ENCODE results near the gene SLX9.

SLX9 gene

DNA sequence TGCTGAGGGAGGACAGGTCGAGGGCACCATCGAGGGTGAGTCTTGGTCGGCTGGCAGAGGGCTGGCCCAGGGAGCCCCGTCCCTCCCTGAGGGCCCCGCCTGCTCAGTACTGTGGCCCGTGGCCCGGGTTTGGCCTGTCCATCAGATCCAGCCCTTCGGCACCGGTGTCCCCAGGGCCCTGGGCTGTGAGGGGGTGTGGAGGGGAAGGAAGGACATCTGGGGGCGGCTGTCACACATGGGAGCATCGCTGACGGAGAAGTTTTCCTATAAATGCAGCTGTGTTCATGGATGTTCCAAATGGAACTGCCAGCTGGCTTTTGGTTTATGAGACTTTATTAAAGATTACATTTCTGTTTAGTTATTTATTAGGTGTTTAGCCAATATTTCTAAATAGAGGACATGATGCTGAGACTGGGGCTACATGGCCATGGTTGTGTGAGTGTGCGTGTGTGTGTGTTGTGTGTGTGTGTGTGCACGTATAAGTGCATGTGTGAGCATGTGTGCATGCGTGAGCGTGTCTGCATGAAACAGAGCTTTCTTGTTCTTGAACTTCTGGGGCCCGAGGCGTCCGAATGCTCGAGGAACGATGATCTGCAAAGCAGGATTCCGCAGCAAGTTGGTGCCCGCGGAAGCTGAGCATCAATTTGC is 54.3 kb downstream of the SLX9 start:
- H3K4me3 ChIP-seq (ENCODE audit: low read depth, low read length) = no peak overlapping the region
- TF ChIP-seq, protein P1, sequence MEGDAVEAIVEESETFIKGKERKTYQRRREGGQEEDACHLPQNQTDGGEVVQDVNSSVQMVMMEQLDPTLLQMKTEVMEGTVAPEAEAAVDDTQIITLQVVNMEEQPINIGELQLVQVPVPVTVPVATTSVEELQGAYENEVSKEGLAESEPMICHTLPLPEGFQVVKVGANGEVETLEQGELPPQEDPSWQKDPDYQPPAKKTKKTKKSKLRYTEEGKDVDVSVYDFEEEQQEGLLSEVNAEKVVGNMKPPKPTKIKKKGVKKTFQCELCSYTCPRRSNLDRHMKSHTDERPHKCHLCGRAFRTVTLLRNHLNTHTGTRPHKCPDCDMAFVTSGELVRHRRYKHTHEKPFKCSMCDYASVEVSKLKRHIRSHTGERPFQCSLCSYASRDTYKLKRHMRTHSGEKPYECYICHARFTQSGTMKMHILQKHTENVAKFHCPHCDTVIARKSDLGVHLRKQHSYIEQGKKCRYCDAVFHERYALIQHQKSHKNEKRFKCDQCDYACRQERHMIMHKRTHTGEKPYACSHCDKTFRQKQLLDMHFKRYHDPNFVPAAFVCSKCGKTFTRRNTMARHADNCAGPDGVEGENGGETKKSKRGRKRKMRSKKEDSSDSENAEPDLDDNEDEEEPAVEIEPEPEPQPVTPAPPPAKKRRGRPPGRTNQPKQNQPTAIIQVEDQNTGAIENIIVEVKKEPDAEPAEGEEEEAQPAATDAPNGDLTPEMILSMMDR (IDR thresholded peaks at IDR 0.05; ENCODE audit: borderline replicate concordance, insufficient read depth, low read depth, low read length) = no peak

DNA sequence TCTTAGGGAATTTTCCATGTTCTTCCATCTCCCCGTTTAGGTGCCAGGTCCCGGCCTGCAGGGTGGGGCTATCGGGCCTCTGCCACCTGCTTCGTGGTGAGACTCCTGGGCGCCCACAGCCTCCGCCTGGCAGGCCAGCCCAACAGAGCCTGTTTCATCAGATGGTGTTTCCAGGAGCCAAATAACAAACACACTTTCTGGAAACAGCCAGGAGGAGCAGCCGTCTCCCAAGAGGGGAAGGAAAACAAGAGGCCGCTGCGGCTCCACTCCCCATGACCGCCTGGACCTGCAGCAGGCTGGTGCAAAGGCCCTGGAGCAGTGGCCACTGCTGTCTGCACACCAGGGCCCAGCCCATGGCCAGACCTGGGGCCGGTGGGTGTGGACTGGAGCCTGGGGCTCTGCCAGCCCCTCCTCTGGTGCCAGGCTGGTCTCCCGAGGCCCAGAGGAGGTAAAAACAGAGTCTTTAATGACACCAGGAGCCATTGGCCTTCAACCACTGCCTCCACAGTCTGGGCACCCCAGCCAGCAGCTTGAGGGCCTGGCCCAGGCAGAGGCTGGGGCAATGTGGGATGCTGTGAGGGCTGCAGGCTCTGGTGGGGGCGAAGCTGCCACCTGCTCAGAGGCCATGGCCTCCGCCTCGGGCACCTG is 55.0 kb downstream of the SLX9 start:
- TF ChIP-seq, protein P1 (IDR thresholded peaks at IDR 0.05; ENCODE audit: borderline replicate concordance, insufficient read depth, low read depth, low read length) = no peak

GRCh38 chr21:44995343-44995941 is 55.6 kb downstream of the SLX9 start:
- H3K4me3 ChIP-seq (ENCODE audit: low read depth, low read length) = no peak overlapping the region
- TF ChIP-seq, protein P1 (IDR thresholded peaks at IDR 0.05; ENCODE audit: borderline replicate concordance, insufficient read depth, low read depth, low read length) = no peak

More for the DNA sequence above, 55.0 kb downstream of the SLX9 start:
- H3K4me3 ChIP-seq (ENCODE audit: low read depth, low read length) = no peak overlapping the region

DNA sequence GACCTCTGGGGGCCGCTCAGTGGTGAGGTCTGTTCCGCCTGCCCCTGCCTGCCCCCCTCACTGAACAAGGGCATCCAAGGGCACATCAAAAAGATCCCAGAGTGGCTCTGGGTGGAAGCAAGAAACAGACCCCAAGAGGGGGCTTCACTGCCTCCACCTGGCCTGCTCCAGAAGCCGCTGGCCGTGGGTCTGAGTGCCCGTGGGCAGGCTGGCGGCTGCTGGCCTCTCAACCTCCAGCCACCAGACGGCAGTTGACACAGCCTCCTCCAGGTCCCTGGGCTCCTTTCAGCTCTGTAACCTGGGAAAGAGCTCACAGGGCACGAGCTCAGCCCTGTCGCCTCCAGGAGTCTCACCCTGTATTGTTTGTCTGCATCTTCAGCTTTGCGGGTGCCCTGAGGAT is 56.3 kb downstream of the SLX9 start:
- H3K4me3 ChIP-seq (ENCODE audit: low read depth, low read length) = no peak overlapping the region
- TF ChIP-seq, protein P1 (IDR thresholded peaks at IDR 0.05; ENCODE audit: borderline replicate concordance, insufficient read depth, low read depth, low read length) = no peak

DNA sequence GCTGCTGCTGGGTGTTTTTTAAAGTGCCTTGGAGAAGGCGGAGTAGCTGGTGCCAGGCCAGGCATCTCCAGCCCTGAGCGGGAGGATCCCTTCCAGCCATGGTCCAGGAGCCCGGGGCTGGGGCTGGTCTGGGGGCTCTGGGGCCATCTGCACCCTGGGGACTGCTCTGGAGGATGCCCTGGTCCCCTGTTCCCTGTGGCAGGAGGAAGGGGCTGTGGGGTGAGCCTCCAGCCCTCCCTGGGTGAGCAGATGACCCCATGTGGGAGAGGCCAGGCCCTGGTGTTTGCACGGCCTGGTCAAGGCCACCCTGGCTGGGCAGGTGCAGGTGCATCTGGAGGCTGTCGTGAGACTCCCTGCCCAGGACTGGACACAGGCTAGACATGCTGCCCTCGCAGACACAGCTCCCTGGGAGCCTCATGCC is 56.7 kb downstream of the SLX9 start:
- TF ChIP-seq, protein P1 (IDR thresholded peaks at IDR 0.05; ENCODE audit: borderline replicate concordance, insufficient read depth, low read depth, low read length) = no peak
- H3K4me3 ChIP-seq (ENCODE audit: low read depth, low read length) = no peak overlapping the region

DNA sequence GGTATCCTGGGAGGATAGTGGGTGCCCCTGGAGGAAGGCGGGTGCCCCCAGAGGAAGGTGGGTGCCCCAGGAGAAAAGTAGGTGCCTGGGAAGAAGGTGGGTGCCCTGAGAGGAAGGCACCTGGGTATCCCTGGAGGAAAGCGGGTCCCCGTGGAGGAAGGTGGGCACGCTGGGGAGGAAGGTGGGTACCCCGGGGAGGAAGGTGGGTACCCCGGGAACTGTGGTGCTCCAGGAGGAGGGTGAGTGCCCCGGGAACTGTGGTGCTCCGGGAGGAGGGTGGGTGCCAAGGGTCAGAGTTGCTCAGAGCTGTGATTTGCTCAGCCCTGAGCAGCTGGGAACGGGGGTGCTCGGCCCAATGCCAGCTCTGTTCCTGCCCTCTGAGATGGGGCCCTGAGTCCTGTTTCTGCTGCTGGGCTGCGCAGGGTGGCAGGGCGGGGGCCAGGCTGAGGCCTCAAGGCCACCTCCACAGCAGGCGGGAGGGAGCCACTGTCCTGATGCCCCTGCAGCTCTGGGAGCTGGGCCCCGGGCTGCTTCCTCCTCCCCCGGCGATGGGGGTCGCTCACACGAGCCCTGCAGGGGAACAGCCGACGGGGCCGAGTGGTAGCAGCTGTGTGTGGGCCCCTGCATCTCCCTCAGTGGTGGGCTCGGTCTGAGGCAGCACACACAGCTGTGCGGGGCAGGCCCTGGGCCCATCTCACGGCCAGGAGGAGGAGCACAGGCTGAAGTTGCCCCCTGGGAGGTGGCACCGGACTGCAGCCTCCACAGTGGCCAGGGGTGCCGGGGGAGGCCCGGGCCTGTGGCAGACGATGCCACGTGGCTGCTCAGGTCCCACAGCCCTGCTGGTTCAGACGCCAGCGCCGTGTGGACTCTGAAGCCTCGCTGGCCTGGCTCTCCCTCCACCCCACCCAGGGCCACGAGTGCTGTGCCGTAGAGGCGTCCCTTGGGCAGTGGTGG is 57.4 kb downstream of the SLX9 start:
- TF ChIP-seq, protein P1 (IDR thresholded peaks at IDR 0.05; ENCODE audit: borderline replicate concordance, insufficient read depth, low read depth, low read length) = no peak
- H3K4me3 ChIP-seq (ENCODE audit: low read depth, low read length) = no peak overlapping the region

All from GM12875 (cell line).